Stimulated activated naive CD8-positive, alpha-beta T cell treated with anti-CD3 and anti-CD28 coated beads, Interleukin-15, Interleukin-2, amounts not matched to agents 100 ng/mL and 50 ng/mL, for 24 hours (primary cell): Measurements from ENCODE around the gene FLNB.
"Not testable (repeated sequence)": the region's sequence is repeated elsewhere in the genome, so short reads cannot be mapped to it uniquely, and the experiment has no call there.

ENCODE experiments used
- H3K27ac Mint-ChIP-seq: one replicate; pipeline ENCODE4 v1.8.0; 2021; ENCODE audit warnings: mild to moderate bottlenecking, mixed read lengths
- H3K27me3 Mint-ChIP-seq: one replicate; pipeline ENCODE4 v1.8.0; 2021; ENCODE audit warnings: mixed read lengths
- H3K36me3 Mint-ChIP-seq: one replicate; pipeline ENCODE4 v1.8.0; 2021; ENCODE audit warnings: low read depth, mixed read lengths
- H3K4me1 Mint-ChIP-seq: one replicate; pipeline ENCODE4 v1.8.0; 2021; ENCODE audit warnings: low read depth, mixed read lengths
- H3K4me3 Mint-ChIP-seq: one replicate; pipeline ENCODE4 v1.8.0; 2021; ENCODE audit warnings: mild to moderate bottlenecking, mixed read lengths
- H3K9me3 Mint-ChIP-seq: one replicate; pipeline ENCODE4 v1.8.0; 2021; ENCODE audit warnings: mixed read lengths

The FLNB gene

DNA sequence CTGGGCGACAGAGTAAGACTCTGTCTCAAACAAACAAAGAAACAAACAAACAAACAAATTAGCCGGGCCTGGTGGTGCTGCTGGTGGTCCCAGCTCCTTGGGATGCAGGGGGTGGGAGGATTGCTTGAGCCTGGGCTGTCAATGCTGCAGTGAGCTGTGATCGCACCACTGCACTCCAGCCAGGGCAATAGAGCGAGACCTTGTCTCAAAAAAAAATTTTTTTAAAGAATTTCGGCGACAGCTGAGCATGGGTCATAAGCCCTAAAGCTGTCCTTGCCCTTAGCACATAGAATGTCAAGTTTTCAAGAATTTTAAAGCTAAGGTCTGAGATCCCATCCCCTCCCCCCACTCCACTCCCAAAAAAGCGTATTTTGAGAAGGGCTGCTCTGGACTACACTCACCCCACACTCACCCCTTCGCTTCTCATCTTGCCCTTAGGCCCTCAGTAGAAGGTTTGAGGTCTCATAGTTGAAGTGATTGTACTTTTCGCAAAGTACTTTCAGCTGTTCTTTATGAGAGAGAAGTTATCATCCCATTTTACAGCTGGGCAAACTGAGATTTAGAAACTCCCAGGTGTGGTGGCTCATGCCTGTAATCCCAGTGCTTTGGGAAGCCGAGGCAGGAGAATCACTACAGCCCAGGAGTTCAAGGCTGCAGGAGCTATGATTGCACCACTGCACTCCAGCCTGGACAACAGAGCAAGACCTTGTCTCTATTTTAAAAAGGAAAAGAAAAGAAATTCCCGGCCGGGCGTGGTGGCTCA, 34.3 kb upstream of the FLNB start:
- Mint-ChIP-seq H3K9me3 (no peaks in the 10 kb centered on the region), H3K27me3 (peaks cover 3% of the 10 kb centered on the region), H3K36me3 (no peaks in the 10 kb centered on the region), H3K4me1 (no peaks in the 10 kb centered on the region), H3K4me3 (no peak overlapping the region), H3K27ac (no peak overlapping the region)

DNA sequence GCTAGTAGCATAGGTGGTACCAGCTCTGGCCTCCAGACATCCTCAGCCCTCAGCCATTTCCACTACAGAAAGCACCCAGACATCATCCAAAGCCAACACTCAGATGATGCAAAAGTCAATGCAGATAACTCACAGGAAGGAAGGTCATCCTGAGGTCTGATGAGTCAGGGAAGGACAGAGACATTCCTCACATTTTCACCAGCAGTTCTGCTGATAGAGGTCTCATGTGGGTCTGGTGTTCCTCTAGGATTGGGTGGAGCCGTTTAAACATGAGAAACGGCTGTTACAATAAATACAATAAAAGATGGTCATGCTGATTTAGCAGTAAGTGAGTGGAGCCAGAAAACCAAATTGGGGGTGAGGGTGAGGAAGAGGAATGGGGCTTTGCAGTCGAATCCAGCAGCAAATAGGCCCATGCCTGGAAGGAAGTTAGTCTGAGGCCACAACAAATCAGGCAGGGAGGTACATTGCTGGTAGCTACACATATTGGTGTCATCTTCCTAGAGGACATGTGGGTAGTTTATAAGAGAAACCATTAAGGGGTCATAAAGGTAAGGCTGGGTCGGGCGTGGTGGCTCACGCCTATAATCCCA, 33.3 kb upstream of the FLNB start:
- no peak overlapping the region for H3K4me3 Mint-ChIP-seq
- no peaks in the 10 kb centered on the region for H3K9me3 Mint-ChIP-seq
- H3K36me3 Mint-ChIP-seq: no peaks in the 10 kb centered on the region
- H3K27me3 Mint-ChIP-seq: peaks cover 3% of the 10 kb centered on the region
- H3K4me1 Mint-ChIP-seq: no peaks in the 10 kb centered on the region
- H3K27ac Mint-ChIP-seq: no peak overlapping the region

DNA sequence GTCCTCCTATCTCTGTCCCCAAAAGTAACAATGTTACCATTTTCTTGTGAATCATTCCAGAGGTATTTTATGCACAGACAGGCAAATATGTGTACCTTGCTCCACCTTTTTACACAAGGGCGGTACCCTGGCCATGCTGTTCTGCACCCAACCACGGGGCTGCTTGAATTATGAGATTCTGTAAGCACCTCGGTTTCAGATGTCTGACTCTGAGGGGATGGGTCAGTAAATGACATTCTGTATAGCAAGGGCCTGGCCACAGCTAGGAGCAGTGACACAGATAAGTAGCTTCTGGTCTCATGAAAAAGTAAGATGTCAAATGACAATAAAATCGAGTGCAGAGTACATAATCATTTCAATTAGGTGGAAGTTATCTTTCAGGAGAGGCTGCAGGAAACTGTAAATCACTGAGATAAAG, 30.4 kb upstream of the FLNB start:
- no peaks in the 10 kb centered on the region for H3K36me3 Mint-ChIP-seq
- no peaks in the 10 kb centered on the region for H3K27me3 Mint-ChIP-seq
- H3K9me3 Mint-ChIP-seq: no peaks in the 10 kb centered on the region
- H3K4me1 Mint-ChIP-seq: peaks cover 6% of the 10 kb centered on the region
- H3K27ac Mint-ChIP-seq: no peak overlapping the region
- no peak overlapping the region for H3K4me3 Mint-ChIP-seq

DNA sequence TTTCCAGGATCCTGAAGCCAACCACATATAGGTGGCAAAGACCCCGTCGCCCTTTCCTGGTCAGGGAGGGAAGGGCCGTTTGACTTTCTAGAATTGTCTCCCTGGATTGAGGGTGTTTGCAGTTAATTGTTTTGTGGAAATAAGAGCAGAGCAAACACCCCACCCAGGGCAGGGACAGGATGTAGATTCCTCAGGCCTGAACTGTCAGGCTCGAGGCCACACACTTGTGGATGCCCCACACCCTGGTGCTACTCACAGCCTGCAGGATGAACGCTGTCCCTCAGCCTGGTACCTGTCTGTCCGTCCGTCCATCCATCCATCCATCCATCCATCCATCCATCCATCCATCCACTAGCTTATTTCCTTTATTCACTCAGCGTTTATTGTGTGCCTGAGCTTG, 29.9 kb upstream of the FLNB start:
- no peaks in the 10 kb centered on the region for H3K27me3 Mint-ChIP-seq
- H3K4me1 Mint-ChIP-seq: peaks cover 10% of the 10 kb centered on the region
- no peaks in the 10 kb centered on the region for H3K9me3 Mint-ChIP-seq
- no peaks in the 10 kb centered on the region for H3K36me3 Mint-ChIP-seq
- no peak overlapping the region for H3K4me3 Mint-ChIP-seq
- H3K27ac Mint-ChIP-seq: no peak overlapping the region

DNA sequence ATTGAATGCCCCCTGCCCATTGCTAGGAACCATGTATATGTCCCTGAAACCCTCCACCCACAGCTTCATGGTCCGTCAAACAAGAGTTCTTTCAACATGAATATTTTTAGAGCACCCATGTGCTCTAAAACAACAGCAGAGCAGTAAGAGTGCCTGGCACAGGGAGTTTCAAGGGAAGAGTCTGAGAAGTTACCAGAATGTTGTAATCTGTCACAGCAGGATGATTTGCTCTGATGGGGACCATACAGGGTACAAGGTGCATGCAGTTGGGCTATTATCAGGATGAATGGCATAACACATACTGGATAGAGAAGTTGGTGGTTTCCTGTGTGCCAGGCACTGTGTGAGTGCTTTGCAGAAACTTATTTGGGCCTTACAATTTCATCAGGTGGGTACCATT, 27.8 kb upstream of the FLNB start:
- Mint-ChIP-seq H3K36me3 (no peaks in the 10 kb centered on the region), H3K9me3 (no peaks in the 10 kb centered on the region), H3K4me1 (peaks cover 21% of the 10 kb centered on the region), H3K27ac (no peak overlapping the region), H3K4me3 (no peak overlapping the region), H3K27me3 (no peaks in the 10 kb centered on the region)

DNA sequence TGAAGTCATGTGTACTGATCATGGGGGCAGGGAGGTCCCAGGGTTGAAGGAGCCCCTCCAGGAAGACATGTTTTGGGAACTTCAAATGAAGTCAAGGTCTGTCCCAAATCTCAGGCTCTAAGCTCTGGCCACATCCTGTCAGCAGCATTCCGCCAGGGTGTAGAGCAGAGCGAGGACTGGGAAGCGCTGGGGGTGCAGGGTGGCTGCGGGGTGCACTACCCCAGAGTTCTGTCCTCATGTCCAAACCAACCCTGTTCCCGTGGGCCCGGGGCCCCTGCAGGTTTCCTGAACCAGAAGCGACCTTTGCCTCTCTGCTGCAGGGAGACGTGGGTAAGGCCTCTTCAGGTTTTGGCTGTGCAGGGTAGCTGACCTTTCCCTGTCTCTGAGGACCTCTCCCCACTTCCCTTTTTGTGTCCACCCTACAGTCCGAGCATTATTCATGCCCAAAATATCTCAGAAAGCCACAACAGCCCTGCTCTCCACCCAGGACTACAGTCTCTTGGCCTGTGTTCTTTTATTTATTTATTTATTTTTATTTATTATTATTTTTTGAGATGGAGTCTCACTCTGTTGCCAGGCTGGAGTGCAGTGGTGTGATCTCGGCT, 26.6 kb upstream of the FLNB start:
- Mint-ChIP-seq H3K4me3 (no peak overlapping the region), H3K27ac (no peak overlapping the region), H3K36me3 (no peaks in the 10 kb centered on the region), H3K9me3 (no peaks in the 10 kb centered on the region), H3K27me3 (no peaks in the 10 kb centered on the region), H3K4me1 (peaks cover 21% of the 10 kb centered on the region)

DNA sequence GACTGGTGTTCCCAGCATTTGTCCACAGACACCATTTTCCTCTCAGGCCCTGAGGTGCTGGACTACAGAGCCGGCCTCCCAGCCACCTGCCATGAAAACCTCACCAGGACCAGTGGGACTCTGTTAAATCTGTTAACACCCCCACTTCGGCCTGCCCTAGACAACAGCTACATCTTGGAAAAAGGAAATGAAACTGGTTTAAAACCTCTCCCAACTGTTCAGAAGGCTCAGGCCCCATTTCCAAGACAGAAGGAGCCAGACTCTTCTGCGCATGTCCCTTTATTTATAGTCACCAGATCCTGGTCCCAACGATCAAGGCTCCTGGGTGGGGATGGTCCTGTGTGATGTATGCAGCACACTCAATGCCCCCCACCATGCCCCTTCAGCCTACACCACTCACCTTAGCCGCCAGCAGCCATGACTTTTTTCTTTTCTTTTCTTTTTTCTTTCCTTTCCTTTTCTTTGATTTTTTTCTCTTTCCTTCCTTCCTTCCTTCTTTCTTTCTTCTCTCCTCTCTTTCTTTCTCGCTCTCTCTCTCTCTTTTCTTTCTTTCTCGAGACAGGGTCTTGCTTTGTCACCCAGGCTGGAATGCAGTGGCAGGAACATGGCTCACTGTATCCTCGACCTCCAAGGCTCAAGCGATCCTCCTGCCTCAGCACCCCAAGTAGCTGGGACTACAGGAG, 25.5 kb upstream of the FLNB start:
- Mint-ChIP-seq H3K27ac (peak overlapping the region; percentile 77), H3K4me1 (peaks cover 21% of the 10 kb centered on the region), H3K27me3 (no peaks in the 10 kb centered on the region), H3K9me3 (no peaks in the 10 kb centered on the region), H3K4me3 (no peak overlapping the region), H3K36me3 (no peaks in the 10 kb centered on the region)

DNA sequence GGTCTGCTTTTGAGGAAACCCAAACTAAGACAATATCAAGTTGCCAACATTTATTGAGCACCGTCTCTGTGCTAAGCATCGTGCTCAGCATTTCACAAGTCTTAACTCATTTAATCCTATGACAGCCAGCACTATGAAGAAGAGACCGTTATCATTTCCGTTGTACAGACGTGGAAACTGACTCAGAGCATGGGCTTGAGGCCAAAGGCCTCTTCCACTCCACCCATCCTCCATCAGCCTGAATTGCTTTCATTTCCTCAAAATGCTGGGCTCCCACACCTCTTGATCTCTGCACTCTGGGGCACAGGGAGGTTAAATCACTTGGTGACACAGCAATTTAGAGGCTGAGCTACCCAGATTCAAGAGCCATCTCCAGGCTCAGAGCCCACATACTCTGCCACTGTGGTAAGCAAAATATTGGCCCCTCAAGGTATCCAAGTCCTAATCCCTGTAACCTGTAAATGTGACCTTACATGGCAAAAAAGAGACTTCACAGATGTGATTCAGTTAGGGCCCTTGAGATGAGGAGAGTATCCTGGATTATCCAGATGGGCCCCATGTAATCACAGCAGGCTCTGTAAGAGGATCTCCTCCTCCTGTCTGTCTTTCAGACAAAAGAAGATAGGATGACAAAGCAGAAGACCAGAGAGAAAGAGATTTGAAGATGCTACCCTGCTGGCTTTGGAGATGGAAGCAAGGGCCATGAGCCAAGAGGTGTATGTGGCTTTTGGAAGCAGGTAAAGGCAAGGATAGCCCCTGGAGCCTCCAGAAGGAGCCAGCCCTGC, 24.3 kb upstream of the FLNB start:
- Mint-ChIP-seq H3K36me3 (no peaks in the 10 kb centered on the region), H3K4me1 (peaks cover 21% of the 10 kb centered on the region), H3K27ac (peak overlapping the region; percentile 86), H3K9me3 (no peaks in the 10 kb centered on the region), H3K4me3 (no peak overlapping the region), H3K27me3 (no peaks in the 10 kb centered on the region)

DNA sequence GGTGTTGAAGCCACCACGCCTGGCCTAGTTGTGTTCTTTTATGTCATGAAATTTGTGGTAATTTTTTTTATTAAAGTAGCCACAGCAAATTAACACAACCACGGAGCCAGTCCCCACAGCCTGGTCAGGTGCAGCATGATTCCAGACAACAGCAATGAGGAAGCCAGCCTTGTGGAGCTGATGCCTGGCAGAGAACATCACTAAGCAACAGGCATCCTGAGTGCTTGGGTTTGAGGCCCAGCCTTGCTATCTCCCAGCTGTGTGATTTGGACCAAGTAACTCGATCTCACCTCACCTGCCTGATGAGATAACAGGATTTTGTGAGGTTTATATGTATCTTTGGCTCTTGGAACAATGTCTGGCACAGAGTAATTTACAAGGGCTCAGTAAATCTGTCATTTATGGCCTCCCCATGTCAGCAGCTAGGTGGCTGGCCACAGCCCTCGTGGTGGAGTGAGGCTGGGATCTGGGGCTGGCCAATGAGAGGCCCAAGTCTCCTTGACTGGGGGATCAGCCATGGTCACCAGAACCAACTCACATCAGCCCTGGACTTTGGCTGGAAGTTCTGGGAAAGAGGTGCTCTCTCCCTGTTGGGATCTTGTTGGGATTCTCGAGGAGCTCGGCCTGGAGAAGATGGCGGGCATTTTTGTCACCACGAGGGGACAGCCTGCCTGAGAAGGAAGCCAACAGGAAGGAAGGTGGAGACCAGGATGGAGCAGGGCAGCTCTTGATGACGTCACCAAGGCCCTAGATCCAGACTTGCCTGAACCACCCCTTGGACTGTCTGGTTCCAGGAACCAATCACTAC, 22.8 kb upstream of the FLNB start:
- no peak overlapping the region for H3K27ac Mint-ChIP-seq
- no peaks in the 10 kb centered on the region for H3K27me3 Mint-ChIP-seq
- no peak overlapping the region for H3K4me3 Mint-ChIP-seq
- H3K9me3 Mint-ChIP-seq: no peaks in the 10 kb centered on the region
- H3K4me1 Mint-ChIP-seq: peaks cover 21% of the 10 kb centered on the region
- no peaks in the 10 kb centered on the region for H3K36me3 Mint-ChIP-seq

DNA sequence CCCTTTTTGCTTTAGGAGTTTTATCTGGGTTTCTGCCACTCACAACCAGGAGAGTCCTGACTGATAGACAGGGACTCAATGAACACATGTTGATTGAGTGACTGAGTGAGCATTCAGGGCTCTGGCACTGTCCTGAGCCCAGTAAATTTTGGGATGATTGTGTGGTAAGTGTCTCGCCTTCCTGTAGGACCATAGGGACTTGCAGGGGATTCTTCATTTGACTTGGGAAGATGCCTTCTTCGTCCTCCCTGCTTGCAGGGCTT, 22.3 kb upstream of the FLNB start:
- Mint-ChIP-seq H3K4me3 (no peak overlapping the region), H3K36me3 (no peaks in the 10 kb centered on the region), H3K27me3 (no peaks in the 10 kb centered on the region), H3K4me1 (peaks cover 21% of the 10 kb centered on the region), H3K9me3 (no peaks in the 10 kb centered on the region), H3K27ac (no peak overlapping the region)

DNA sequence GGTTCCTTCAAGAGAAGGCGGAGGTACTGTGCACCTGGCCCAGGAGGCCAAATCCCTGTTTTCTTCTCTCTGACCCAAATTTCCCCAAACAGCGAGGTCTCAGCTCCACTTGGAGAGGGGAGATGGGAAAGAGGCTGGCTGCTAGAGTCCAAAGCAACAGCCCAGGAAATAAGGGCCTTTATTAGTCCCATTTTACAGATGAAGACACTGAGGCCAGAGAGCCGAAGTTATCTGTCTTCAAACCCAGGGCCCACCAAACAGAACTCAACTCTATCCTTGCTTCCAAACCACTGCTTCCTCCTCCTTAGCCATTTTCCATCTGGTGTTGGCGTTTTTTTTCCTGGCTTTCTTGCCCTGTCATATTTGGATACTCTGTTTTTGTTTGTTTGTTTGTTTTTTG, 22.0 kb upstream of the FLNB start:
- Mint-ChIP-seq H3K4me3 (no peak overlapping the region), H3K4me1 (peaks cover 21% of the 10 kb centered on the region), H3K36me3 (no peaks in the 10 kb centered on the region), H3K27ac (no peak overlapping the region), H3K27me3 (no peaks in the 10 kb centered on the region), H3K9me3 (no peaks in the 10 kb centered on the region)

DNA sequence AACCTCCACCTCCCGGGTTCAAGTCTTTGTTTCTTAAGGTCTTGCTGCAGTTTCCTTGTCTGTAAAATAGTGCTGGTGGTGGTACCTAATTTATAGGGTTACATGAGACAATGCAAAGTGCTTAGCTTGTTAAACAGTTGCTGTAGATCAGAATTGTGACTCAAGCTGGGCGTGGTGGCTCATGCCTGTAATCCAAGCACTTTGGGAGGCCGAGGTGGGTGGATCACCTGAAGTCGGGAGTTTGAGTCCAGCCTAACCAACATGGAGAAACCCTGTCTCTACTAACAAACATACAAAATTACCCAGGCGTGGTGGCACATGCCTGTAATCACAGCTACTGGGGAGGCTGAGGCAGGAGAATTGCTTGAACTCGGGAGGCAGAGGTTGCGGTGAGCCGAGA, 19.0 kb upstream of the FLNB start:
- not testable (repeated sequence) for H3K27me3 Mint-ChIP-seq, H3K4me3 Mint-ChIP-seq, H3K36me3 Mint-ChIP-seq, H3K4me1 Mint-ChIP-seq, H3K9me3 Mint-ChIP-seq, H3K27ac Mint-ChIP-seq

DNA sequence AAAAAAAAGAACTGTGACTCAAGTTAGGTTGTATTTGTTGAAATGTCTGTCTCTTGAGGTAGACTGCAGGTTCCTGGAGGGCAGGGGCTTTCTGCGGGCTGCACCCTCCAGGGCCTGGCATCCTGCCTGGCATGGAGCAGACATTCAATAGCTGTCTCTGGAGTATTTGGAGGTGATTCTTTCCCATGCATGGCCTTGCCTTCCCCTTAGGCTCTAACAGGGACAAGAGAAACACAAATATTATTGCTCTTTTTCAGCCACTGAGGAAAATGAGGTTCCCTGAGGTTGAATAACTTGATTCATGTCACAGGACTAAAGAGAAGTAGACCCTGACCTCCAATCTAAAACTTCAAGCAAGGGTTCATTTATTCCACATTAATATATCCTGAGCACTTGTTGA, 18.6 kb upstream of the FLNB start:
- no peak overlapping the region for H3K27ac Mint-ChIP-seq
- H3K4me3 Mint-ChIP-seq: no peak overlapping the region
- no peaks in the 10 kb centered on the region for H3K36me3 Mint-ChIP-seq
- no peaks in the 10 kb centered on the region for H3K9me3 Mint-ChIP-seq
- H3K27me3 Mint-ChIP-seq: no peaks in the 10 kb centered on the region
- no peaks in the 10 kb centered on the region for H3K4me1 Mint-ChIP-seq

DNA sequence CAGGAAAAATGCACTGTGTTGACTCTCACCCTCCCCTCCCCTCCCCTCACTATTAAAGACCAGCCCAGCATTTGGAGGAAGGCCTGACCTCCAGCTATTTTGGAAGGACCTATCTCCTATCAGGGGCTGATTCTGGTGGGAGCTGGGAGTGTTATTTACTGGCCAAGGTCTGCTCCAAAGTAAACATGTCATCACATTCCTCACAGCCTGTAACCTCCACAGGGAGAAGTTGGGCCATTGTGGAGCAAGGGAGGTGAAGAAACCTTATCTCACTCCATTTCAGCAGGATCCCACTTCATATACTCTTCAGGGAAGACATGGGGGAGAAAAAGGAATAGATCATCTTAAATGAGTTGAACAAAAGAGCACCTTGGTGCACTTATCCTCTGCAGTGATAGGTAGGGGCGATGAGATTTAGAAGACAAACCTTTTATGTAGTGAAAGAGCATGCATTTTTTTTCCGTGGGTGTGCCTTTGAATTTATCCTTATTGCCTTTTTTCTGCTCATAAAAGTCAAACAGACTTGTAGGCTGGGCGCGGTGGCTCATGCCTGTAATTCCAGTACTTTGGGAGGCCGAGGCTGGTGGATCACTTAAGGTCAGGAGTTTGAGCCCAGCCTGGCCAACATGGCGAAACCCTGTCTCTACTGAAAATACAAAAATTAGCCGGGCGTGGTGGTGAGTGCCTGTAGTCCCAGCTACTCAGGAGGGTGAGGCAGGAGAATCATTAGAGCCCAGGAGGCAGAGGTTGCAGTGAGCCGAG, 15.6 kb upstream of the FLNB start:
- no peaks in the 10 kb centered on the region for H3K9me3 Mint-ChIP-seq
- H3K36me3 Mint-ChIP-seq: no peaks in the 10 kb centered on the region
- no peak overlapping the region for H3K27ac Mint-ChIP-seq
- H3K4me1 Mint-ChIP-seq: no peaks in the 10 kb centered on the region
- no peak overlapping the region for H3K4me3 Mint-ChIP-seq
- H3K27me3 Mint-ChIP-seq: no peaks in the 10 kb centered on the region
